Keratinocyte (primary cell): ENCODE results near the gene TMEM135. TPM values are rescaled to one million over a fixed set of nuclear protein-coding genes. Genes with fewer than 3 reads are reported as not detected.

Source experiments
- DNase-seq: peaks from one replicate; pipeline ENCODE4 v3.0.0-alpha.2; 2011; ENCODE audit warnings: low read depth, missing footprints, low spot score
- FAIRE-seq: peaks from 2 replicates; lab custom pipeline; 2011; peaks lifted over from hg19 to GRCh38; lab: Jason Lieb, UNC
- H2AFZ ChIP-seq: 2 replicates; pipeline ENCODE4 v1.6.0; 2012; ENCODE audit warnings: low read length, control low read depth, inconsistent platforms; ENCODE audit not compliant: control insufficient read depth
- H3K27ac ChIP-seq: 2 replicates; pipeline ENCODE4 v1.5.1; 2011; ENCODE audit warnings: low read length; ENCODE audit not compliant: control insufficient read depth, insufficient read depth
- H3K27me3 ChIP-seq: 3 replicates; pipeline ENCODE4 v1.6.0; 2011; ENCODE audit warnings: low read length; ENCODE audit not compliant: control insufficient read depth, insufficient read depth; ENCODE audit errors: extremely low read depth
- H3K36me3 ChIP-seq, 2 experiments: 2 replicates in 1 of 2; 3 replicates in 1 of 2; pipeline ENCODE4 v1.5.1; 2011; ENCODE audit warnings: low read length in 2 of 2, mild to moderate bottlenecking in 1 of 2; ENCODE audit not compliant: control insufficient read depth in 2 of 2, insufficient read depth in 2 of 2; ENCODE audit errors: extremely low read depth in 1 of 2
- H3K4me1 ChIP-seq: 3 replicates; pipeline ENCODE4 v1.5.1; 2011; ENCODE audit warnings: low read length; ENCODE audit not compliant: control insufficient read depth, insufficient read depth; ENCODE audit errors: extremely low read depth
- H3K4me2 ChIP-seq: 3 replicates; pipeline ENCODE4 v1.6.0; 2011; ENCODE audit warnings: low read depth, low read length; ENCODE audit not compliant: control insufficient read depth, insufficient read depth; ENCODE audit errors: extremely low read depth
- H3K4me3 ChIP-seq, 3 experiments: fragments of 200-600 bp in 1 of 3; sonication (generic) in 1 of 3; 2 replicates in 2 of 3; 3 replicates in 1 of 3; pipeline ENCODE4 v1.5.1; 2011 to 2016; ENCODE audit warnings: low read length in 3 of 3, mild to moderate bottlenecking in 3 of 3, control low read depth in 2 of 3, inconsistent platforms in 1 of 3, low read depth in 1 of 3, mixed read lengths in 1 of 3, mixed run types in 1 of 3, moderate library complexity in 1 of 3; ENCODE audit not compliant: control insufficient read depth in 2 of 3, insufficient read depth in 2 of 3; ENCODE audit errors: extremely low read depth in 1 of 3
- H3K79me2 ChIP-seq: 2 replicates; pipeline ENCODE4 v1.6.0; 2012; ENCODE audit warnings: low read length; ENCODE audit not compliant: control insufficient read depth, insufficient read depth
- H3K9ac ChIP-seq: 3 replicates; pipeline ENCODE4 v1.6.0; 2011; ENCODE audit warnings: low read length; ENCODE audit not compliant: control insufficient read depth, insufficient read depth; ENCODE audit errors: extremely low read depth
- H3K9me1 ChIP-seq: 3 replicates; pipeline ENCODE4 v1.6.0; 2011; ENCODE audit warnings: low read length; ENCODE audit not compliant: control insufficient read depth, insufficient read depth; ENCODE audit errors: extremely low read depth
- H3K9me3 ChIP-seq: 2 replicates; pipeline ENCODE4 v1.5.1; 2012; ENCODE audit warnings: low read depth, low read length; ENCODE audit not compliant: control insufficient read depth
- H4K20me1 ChIP-seq: 3 replicates; pipeline ENCODE4 v1.6.0; 2011; ENCODE audit warnings: low read length; ENCODE audit not compliant: control insufficient read depth, insufficient read depth; ENCODE audit errors: extremely low read depth
- CTCF ChIP-seq, 3 experiments: IDR thresholded peaks in 1 of 3; conservative IDR thresholded peaks in 1 of 3; optimal IDR thresholded peaks in 1 of 3; 2 replicates in 2 of 3; 3 replicates in 1 of 3; pipeline versions ENCODE3 to v1.5.1; 2011; ENCODE audit warnings: low read length in 3 of 3, mild to moderate bottlenecking in 3 of 3, moderate library complexity in 2 of 3, control low read depth in 1 of 3, inconsistent platforms in 1 of 3; ENCODE audit not compliant: insufficient read depth in 2 of 3; ENCODE audit errors: extremely low read depth in 1 of 3
- EZH2 ChIP-seq: IDR thresholded peaks from one replicate; pipeline ENCODE4 v1.6.1; 2012; ENCODE audit warnings: inconsistent platforms, mild to moderate bottlenecking, low read length, moderate library complexity
- dilution Hi-C: fragments of 300-500 bp; cut with MboI; formaldehyde crosslinking; loops from one replicate; pipeline ENCODE4 v1.7.0; 2020; ENCODE audit warnings: low sequenced_read_pairs; ENCODE audit not compliant: extremely low pct_ligation_motif_present
- polyA plus RNA-seq, 5 experiments: library from polyadenylated mRNA; depleted of rRNA in 3 of 5; stranded (reverse) in 3 of 5; stranded (forward) in 1 of 5; unstranded in 1 of 5; fragments of >200 nt; gene quantifications; 1 replicate in 1 of 5; 2 replicates in 3 of 5; 3 replicates in 1 of 5; pipeline versions ENCODE4 v1.2.1 to v1.2.3, GENCODE V29; 2011 to 2012; ENCODE audit warnings: missing spikeins in 2 of 5, low read depth in 1 of 5, low replicate concordance in 1 of 5

Gene TMEM135
- polyA plus RNA-seq, 1 donor (not counting 4 experiments of a cell fraction or from before 2014, with no cell fraction given): 15.0 TPM

- H2AFZ ChIP-seq: no peak overlapping the region
- H3K9me3 ChIP-seq: no peaks in the 10 kb centered on the region
- no peaks in the 10 kb centered on the region for H3K9me1 ChIP-seq
- no peak overlapping the region for H3K4me3 ChIP-seq
- H3K9ac ChIP-seq: no peak overlapping the region
- H3K79me2 ChIP-seq: no peaks in the 10 kb centered on the region
- no peak overlapping the region for H3K4me2 ChIP-seq
- H3K36me3 ChIP-seq: no peaks in the 10 kb centered on the region
- DNase-seq (no peak), FAIRE-seq (no peak)
- H4K20me1 ChIP-seq: no peaks in the 10 kb centered on the region
- dilution Hi-C loops: no loop called here
- no peaks in the 10 kb centered on the region for H3K27me3 ChIP-seq
- no peak overlapping the region for H3K27ac ChIP-seq
- H3K4me1 ChIP-seq: no peaks in the 10 kb centered on the region
- no peak for TF ChIP-seq EZH2
- no peak for TF ChIP-seq CTCF (optimal IDR thresholded peaks at IDR 0.05 in 1 of 3, IDR thresholded peaks at IDR 0.05 in 1 of 3, conservative IDR thresholded peaks at IDR 0.05 in 1 of 3; ENCODE audit: extremely low read depth in 1 of 3, insufficient read depth in 2 of 3, low read length in 3 of 3)
Measured at GRCh38 chr11:87275176-87275575, 237.4 kb downstream of the TMEM135 start.

GRCh38 chr11:87280143-87280542 lies 242.4 kb downstream of the TMEM135 start:
- Histone ChIP-seq H3K4me2 (no peak overlapping the region), H3K27ac (no peak overlapping the region), H3K9me3 (no peaks in the 10 kb centered on the region), H3K27me3 (no peaks in the 10 kb centered on the region), H3K4me1 (no peaks in the 10 kb centered on the region), H4K20me1 (no peaks in the 10 kb centered on the region), H3K9me1 (no peaks in the 10 kb centered on the region), H3K79me2 (no peaks in the 10 kb centered on the region), H3K4me3 (no peak overlapping the region), H3K9ac (no peak overlapping the region), H3K36me3 (no peaks in the 10 kb centered on the region), H2AFZ (no peak overlapping the region)
- dilution Hi-C loops: no loop called here
- FAIRE-seq (no peak), DNase-seq (no peak)
- TF ChIP-seq EZH2: no peak
- no peak for TF ChIP-seq CTCF (optimal IDR thresholded peaks at IDR 0.05 in 1 of 3, IDR thresholded peaks at IDR 0.05 in 1 of 3, conservative IDR thresholded peaks at IDR 0.05 in 1 of 3; ENCODE audit: extremely low read depth in 1 of 3, insufficient read depth in 2 of 3, low read length in 3 of 3)
